ENCODE results near the gene SNX8.

The SNX8 gene

GRCh38 chr7:2242541-2243429, 71.5 kb downstream of the SNX8 start:
- TF ChIP-seq YY1 (IDR thresholded peaks at IDR 0.05; ENCODE audit: insufficient read depth, insufficient read length): no peak
- no peak for TF ChIP-seq SUZ12 (IDR thresholded peaks at IDR 0.05; ENCODE audit: extremely low read depth, insufficient read depth, insufficient read length)
- TF ChIP-seq ZNF274 (IDR thresholded peaks at IDR 0.05; ENCODE audit: low read depth, low read length): no peak

GRCh38 chr7:2241580-2242540, 72.4 kb downstream of the SNX8 start, which contains the start of the genes MRM2 and NUDT1:
TSS of gene MRM2 (minus strand) at chr7:2242205. CDS start at chr7:2242169, 36 bp downstream.
TSS of gene NUDT1 (plus strand) at chr7:2242226. CDS start at chr7:2244575, 2,349 bp downstream.
- no peaks in the 10 kb centered on the region for H3K9me3 ChIP-seq (ENCODE audit: insufficient read depth, low read length)
- DNase-seq (ENCODE audit: low read depth, low spot score): peak; percentile 80
- peak within 1 kb of the TSS; percentile 94 for H3K9ac ChIP-seq (ENCODE audit: insufficient read length, low read depth)

More at GRCh38 chr7:2242541-2243429, 71.5 kb downstream of the SNX8 start:
- peaks cover 18% of the 10 kb centered on the region for H3K4me1 ChIP-seq (ENCODE audit: insufficient read depth, insufficient read length)
- peak overlapping the region; percentile 89 for H3K4me3 ChIP-seq (ENCODE audit: insufficient read length, low read depth)
- peak overlapping the region; percentile 94 for H3K9ac ChIP-seq (ENCODE audit: insufficient read length, low read depth)
- H3K27me3 ChIP-seq (ENCODE audit: insufficient read depth, insufficient read length): no peaks in the 10 kb centered on the region
- DNase-seq (ENCODE audit: low read depth, low spot score): no peak
- H3K36me3 ChIP-seq (ENCODE audit: insufficient read depth, insufficient read length, low read length): peaks cover 63% of the 10 kb centered on the region
- H3K9me3 ChIP-seq (ENCODE audit: insufficient read depth, low read length): no peaks in the 10 kb centered on the region

GRCh38 chr7:2239242-2239641, 75.0 kb downstream of the SNX8 start:
- Histone ChIP-seq H3K4me3 (ENCODE audit: insufficient read length, low read depth) (no peak overlapping the region), H3K9ac (ENCODE audit: insufficient read length, low read depth) (no peak overlapping the region), H3K27me3 (ENCODE audit: insufficient read depth, insufficient read length) (no peaks in the 10 kb centered on the region), H3K36me3 (ENCODE audit: insufficient read depth, insufficient read length, low read length) (peaks cover 66% of the 10 kb centered on the region), H3K4me1 (ENCODE audit: insufficient read depth, insufficient read length) (peaks cover 5% of the 10 kb centered on the region), H3K9me3 (ENCODE audit: insufficient read depth, low read length) (no peaks in the 10 kb centered on the region)
- TF ChIP-seq YY1 (IDR thresholded peaks at IDR 0.05; ENCODE audit: insufficient read depth, insufficient read length) (no peak), SUZ12 (IDR thresholded peaks at IDR 0.05; ENCODE audit: extremely low read depth, insufficient read depth, insufficient read length) (no peak), ZNF274 (IDR thresholded peaks at IDR 0.05; ENCODE audit: low read depth, low read length) (no peak)
- no peak for DNase-seq (ENCODE audit: low read depth, low spot score)

More at GRCh38 chr7:2241580-2242540, 72.4 kb downstream of the SNX8 start, which contains the start of the genes MRM2 and NUDT1:
- no peak for TF ChIP-seq ZNF274 (IDR thresholded peaks at IDR 0.05; ENCODE audit: low read depth, low read length)
- peak; percentile 66 for TF ChIP-seq YY1 (IDR thresholded peaks at IDR 0.05; ENCODE audit: insufficient read depth, insufficient read length)
- Histone ChIP-seq H3K4me1 (ENCODE audit: insufficient read depth, insufficient read length) (peaks cover 11% of the 10 kb centered on the region), H3K36me3 (ENCODE audit: insufficient read depth, insufficient read length, low read length) (peaks cover 64% of the 10 kb centered on the region), H3K4me3 (ENCODE audit: insufficient read length, low read depth) (peak within 1 kb of the TSS; percentile 89), H3K27me3 (ENCODE audit: insufficient read depth, insufficient read length) (no peaks in the 10 kb centered on the region)

DNA sequence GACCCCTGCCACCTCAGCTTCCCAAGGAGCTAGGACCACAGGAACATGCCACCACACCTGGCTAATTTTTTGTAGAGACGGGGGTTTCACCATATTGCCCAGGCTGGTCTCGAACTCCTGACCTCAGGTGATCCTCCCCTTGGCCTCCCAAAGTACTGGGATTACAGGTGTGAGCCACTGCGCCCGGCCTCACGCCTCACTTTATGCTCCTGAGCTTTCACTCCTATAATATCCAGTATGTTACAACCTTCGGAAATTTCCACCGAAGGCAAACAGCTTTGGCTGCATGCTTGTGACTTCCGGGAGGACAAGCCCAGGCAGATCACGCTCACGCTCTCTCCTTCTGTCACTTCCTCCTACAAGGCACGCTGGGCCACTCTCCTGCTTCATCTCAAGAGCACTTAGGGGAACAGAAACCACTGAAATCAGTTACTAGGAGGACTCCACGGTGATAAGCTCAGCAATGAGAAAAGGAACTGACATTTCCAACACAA, 77.1 kb downstream of the SNX8 start:
- no peak for TF ChIP-seq YY1 (IDR thresholded peaks at IDR 0.05; ENCODE audit: insufficient read depth, insufficient read length)
- TF ChIP-seq SUZ12 (IDR thresholded peaks at IDR 0.05; ENCODE audit: extremely low read depth, insufficient read depth, insufficient read length): no peak
- no peak for TF ChIP-seq ZNF274 (IDR thresholded peaks at IDR 0.05; ENCODE audit: low read depth, low read length)
- H3K27me3 ChIP-seq (ENCODE audit: insufficient read depth, insufficient read length): no peaks in the 10 kb centered on the region
- DNase-seq (ENCODE audit: low read depth, low spot score): no peak
- H3K4me3 ChIP-seq (ENCODE audit: insufficient read length, low read depth): no peak overlapping the region
- no peak overlapping the region for H3K9ac ChIP-seq (ENCODE audit: insufficient read length, low read depth)
- H3K36me3 ChIP-seq (ENCODE audit: insufficient read depth, insufficient read length, low read length): peaks cover 71% of the 10 kb centered on the region
- no peaks in the 10 kb centered on the region for H3K9me3 ChIP-seq (ENCODE audit: insufficient read depth, low read length)
- no peaks in the 10 kb centered on the region for H3K4me1 ChIP-seq (ENCODE audit: insufficient read depth, insufficient read length)

GRCh38 chr7:2233926-2234325, 80.3 kb downstream of the SNX8 start:
- no peak for DNase-seq (ENCODE audit: low read depth, low spot score)
- no peak overlapping the region for H3K9ac ChIP-seq (ENCODE audit: insufficient read length, low read depth)
- peaks cover 68% of the 10 kb centered on the region for H3K36me3 ChIP-seq (ENCODE audit: insufficient read depth, insufficient read length, low read length)
- TF ChIP-seq ZNF274 (IDR thresholded peaks at IDR 0.05; ENCODE audit: low read depth, low read length) (no peak), YY1 (IDR thresholded peaks at IDR 0.05; ENCODE audit: insufficient read depth, insufficient read length) (no peak), SUZ12 (IDR thresholded peaks at IDR 0.05; ENCODE audit: extremely low read depth, insufficient read depth, insufficient read length) (no peak)
- H3K27me3 ChIP-seq (ENCODE audit: insufficient read depth, insufficient read length): no peaks in the 10 kb centered on the region
- H3K9me3 ChIP-seq (ENCODE audit: insufficient read depth, low read length): no peaks in the 10 kb centered on the region
- peaks cover 3% of the 10 kb centered on the region for H3K4me1 ChIP-seq (ENCODE audit: insufficient read depth, insufficient read length)
- no peak overlapping the region for H3K4me3 ChIP-seq (ENCODE audit: insufficient read length, low read depth)

- Histone ChIP-seq H3K27me3 (ENCODE audit: insufficient read depth, insufficient read length) (no peaks in the 10 kb centered on the region), H3K4me3 (ENCODE audit: insufficient read length, low read depth) (peak within 1 kb of the TSS; percentile 76), H3K4me1 (ENCODE audit: insufficient read depth, insufficient read length) (peaks cover 3% of the 10 kb centered on the region), H3K9ac (ENCODE audit: insufficient read length, low read depth) (peak within 1 kb of the TSS; percentile 89), H3K36me3 (ENCODE audit: insufficient read depth, insufficient read length, low read length) (peaks cover 68% of the 10 kb centered on the region), H3K9me3 (ENCODE audit: insufficient read depth, low read length) (no peaks in the 10 kb centered on the region)
- DNase-seq (ENCODE audit: low read depth, low spot score): peak; percentile 82
- no peak for TF ChIP-seq ZNF274 (IDR thresholded peaks at IDR 0.05; ENCODE audit: low read depth, low read length)
Measured at GRCh38 chr7:2232766-2233520, 81.3 kb downstream of the SNX8 start, which contains the start of gene MAD1L1. TSS of gene MAD1L1 (minus strand) at chr7:2232945. CDS start at chr7:2230133, 2,812 bp downstream.

Data from NT2/D1 (cell line).